ENCODE measurements around the gene TNFAIP8L3. TPM values are rescaled to one million over a fixed set of nuclear protein-coding genes. Genes with fewer than 3 reads are reported as not detected.

The TNFAIP8L3 gene
- total RNA-seq, 2 donors from 2014 or later: 9.7 to 12.7 TPM

GRCh38 chr15:51075826-51076523, 18.7 kb downstream of the TNFAIP8L3 start:
- DNase-seq (no peak), ATAC-seq (no peak)
- intact Hi-C loops (cut with DNase I, micrococcal nuclease): no loop called here

- intact Hi-C loops (cut with DNase I, micrococcal nuclease): no loop called here
- ATAC-seq: no peak
- DNase-seq: no peak
These were observed 19.3 kb downstream of the TNFAIP8L3 start for GRCh38 chr15:51075364-51075763.

- no peak for ATAC-seq
- no peak for DNase-seq
- intact Hi-C loops (cut with DNase I, micrococcal nuclease): no loop called here
These were observed 19.8 kb downstream of the TNFAIP8L3 start for GRCh38 chr15:51074926-51075325.

- no peak for DNase-seq
- no peak for ATAC-seq
- intact Hi-C loops (cut with DNase I, micrococcal nuclease): no loop called here
These were observed 23.1 kb downstream of the TNFAIP8L3 start for GRCh38 chr15:51071578-51071977.

GRCh38 chr15:51069983-51070382, 24.7 kb downstream of the TNFAIP8L3 start:
- intact Hi-C loops (cut with DNase I, micrococcal nuclease): no loop called here
- DNase-seq (no peak), ATAC-seq (no peak)

GRCh38 chr15:51067510-51067909, 27.2 kb downstream of the TNFAIP8L3 start:
- ATAC-seq: no peak
- intact Hi-C loops (cut with DNase I, micrococcal nuclease): no loop called here
- DNase-seq: no peak

GRCh38 chr15:51065781-51066180, 28.9 kb downstream of the TNFAIP8L3 start:
- intact Hi-C loops (cut with DNase I, micrococcal nuclease): no loop called here
- DNase-seq: no peak
- ATAC-seq: no peak

GRCh38 chr15:51065261-51065660, 29.4 kb downstream of the TNFAIP8L3 start:
- ATAC-seq (no peak), DNase-seq (no peak)
- intact Hi-C loops (cut with DNase I, micrococcal nuclease): no loop called here

- intact Hi-C loops (cut with DNase I, micrococcal nuclease): no loop called here
- ATAC-seq (no peak), DNase-seq (no peak)
These were observed 32.0 kb downstream of the TNFAIP8L3 start for GRCh38 chr15:51062736-51063135.

- ATAC-seq (peak; percentile 25), DNase-seq (no peak)
- intact Hi-C loops (cut with DNase I, micrococcal nuclease): no loop called here
These were observed 34.6 kb downstream of the TNFAIP8L3 start for GRCh38 chr15:51060030-51060673.

- intact Hi-C loops (cut with DNase I, micrococcal nuclease): no loop called here
- ATAC-seq: no peak
- DNase-seq: no peak
These were observed 40.2 kb downstream of the TNFAIP8L3 start for GRCh38 chr15:51054535-51054934.

- intact Hi-C loops (cut with DNase I, micrococcal nuclease): no loop called here
- no peak for ATAC-seq
- no peak for DNase-seq
These were observed 41.1 kb downstream of the TNFAIP8L3 start for GRCh38 chr15:51053571-51053970.

- DNase-seq (peak in 1 of 2 donors; percentile 30), ATAC-seq (peak; percentile 45)
- intact Hi-C loops (cut with DNase I, micrococcal nuclease): no loop called here
These were observed 42.9 kb downstream of the TNFAIP8L3 start for GRCh38 chr15:51051776-51052175.

GRCh38 chr15:51049081-51049480, 45.6 kb downstream of the TNFAIP8L3 start:
- intact Hi-C loops (cut with DNase I, micrococcal nuclease): no loop called here
- DNase-seq (no peak), ATAC-seq (no peak)

- intact Hi-C loops (cut with DNase I, micrococcal nuclease): no loop called here
- DNase-seq (no peak), ATAC-seq (no peak)
These were observed 46.4 kb downstream of the TNFAIP8L3 start for GRCh38 chr15:51048308-51048707.

GRCh38 chr15:51046799-51047449, 47.8 kb downstream of the TNFAIP8L3 start:
- intact Hi-C loops (cut with DNase I, micrococcal nuclease): no loop called here
- DNase-seq (peak; percentile 56 to 77), ATAC-seq (peak; percentile 85)

- DNase-seq: no peak
- ATAC-seq: no peak
- intact Hi-C loops (cut with DNase I, micrococcal nuclease): no loop called here
These were observed 48.7 kb downstream of the TNFAIP8L3 start for GRCh38 chr15:51046016-51046415.

GRCh38 chr15:51044037-51044727, 50.5 kb downstream of the TNFAIP8L3 start:
- DNase-seq: no peak
- intact Hi-C loops (cut with DNase I, micrococcal nuclease): no loop called here
- ATAC-seq: no peak

- DNase-seq (no peak), ATAC-seq (no peak)
- intact Hi-C loops (cut with DNase I, micrococcal nuclease): no loop called here
These were observed 55.8 kb downstream of the TNFAIP8L3 start for GRCh38 chr15:51038974-51039319.

Data from left colon (tissue), 2 donors.